ENCODE measurements around the gene STARD13.

GRCh38 chr13:33176526-33176925 is 109.0 kb downstream of the STARD13 start:
- TF ChIP-seq CTCF (IDR thresholded peaks at IDR 0.05) = no peak
- TF ChIP-seq POLR2A (IDR thresholded peaks at IDR 0.05) = no peak
